A673 (cell line): ENCODE data around the gene HBZ. TPM values are rescaled to one million over a fixed set of nuclear protein-coding genes. Genes with fewer than 3 reads are reported as not detected.
"Not testable (repeated sequence)": the region's sequence is repeated elsewhere in the genome, so short reads cannot be mapped to it uniquely, and the experiment has no call there.

Source experiments
- BruUV-seq: library from RNA; stranded (reverse); fragments of 400-500 nt; replicated peaks from 2 replicates; lab custom pipeline; 2021; lab: Mats Ljungman, UMichigan
- CTCF ChIA-PET: fragments of 300-600 bp; sonication (Branson Sonifier 250); formaldehyde crosslinking; loops from one replicate; lab custom pipeline; 2022; ENCODE audit warnings: antibody characterized with exemption; lab: Charles Lee
- POLR2A ChIA-PET: fragments of 300-600 bp; sonication (Branson Sonifier 250); formaldehyde crosslinking; loops from one replicate; lab custom pipeline; 2022; ENCODE audit warnings: antibody characterized with exemption; ENCODE audit not compliant: low non-redundant PET; lab: Charles Lee
- DNase-seq: peaks from one replicate; pipeline ENCODE4 v3.0.0-alpha.2; 2015; ENCODE audit warnings: low spot score
- H3K27ac ChIP-seq: fragments of 200-600 bp; sonication (generic); 2 replicates; pipeline ENCODE4 v1.5.1; 2016; ENCODE audit warnings: mixed run types, low read depth, mild to moderate bottlenecking, mixed read lengths, antibody characterized with exemption, low read length; ENCODE audit not compliant: poor library complexity, severe bottlenecking
- H3K27me3 ChIP-seq: fragments of 200-600 bp; sonication (generic); replicated peaks from 2 replicates; pipeline ENCODE4 v1.6.1; 2017; ENCODE audit warnings: mixed run types, low read depth, mild to moderate bottlenecking, mixed read lengths, antibody characterized with exemption, low read length; ENCODE audit not compliant: insufficient read depth, poor library complexity
- H3K36me3 ChIP-seq: fragments of 200-600 bp; sonication (generic); 2 replicates; pipeline ENCODE4 v1.6.1; 2016; ENCODE audit warnings: mixed run types, mild to moderate bottlenecking, mixed read lengths, antibody characterized with exemption, low read length; ENCODE audit not compliant: insufficient read depth, poor library complexity, severe bottlenecking
- H3K4me1 ChIP-seq: fragments of 200-600 bp; sonication (generic); 2 replicates; pipeline ENCODE4 v1.6.1; 2017; ENCODE audit warnings: mixed run types, mild to moderate bottlenecking, mixed read lengths, antibody characterized with exemption, low read length; ENCODE audit not compliant: insufficient read depth, poor library complexity, severe bottlenecking
- H3K4me3 ChIP-seq: fragments of 200-600 bp; sonication (generic); 2 replicates; pipeline ENCODE4 v1.5.1; 2016; ENCODE audit warnings: low read depth, mixed run types, mild to moderate bottlenecking, mixed read lengths, low read length; ENCODE audit not compliant: poor library complexity, severe bottlenecking
- H3K9me3 ChIP-seq: fragments of 200-600 bp; sonication (generic); 2 replicates; pipeline ENCODE4 v1.6.1; 2016; ENCODE audit warnings: mixed run types, low read depth, mild to moderate bottlenecking, mixed read lengths, antibody characterized with exemption, low read length; ENCODE audit not compliant: poor library complexity, severe bottlenecking
- CTCF ChIP-seq: fragments of 300-800, 200-600 bp; sonication (generic); conservative IDR thresholded peaks from 2 replicates; pipeline ENCODE4 v1.5.1; 2017; ENCODE audit warnings: low read depth, mild to moderate bottlenecking, antibody characterized with exemption, low read length, moderate library complexity, mixed read lengths
- EZH2 ChIP-seq: fragments of 200-600 bp; sonication (generic); IDR thresholded peaks from 2 replicates; pipeline ENCODE4 v1.6.1; 2017; ENCODE audit warnings: borderline replicate concordance, low read depth, mild to moderate bottlenecking, mixed read lengths, antibody characterized with exemption, low read length; ENCODE audit not compliant: poor library complexity, severe bottlenecking
- intact Hi-C: fragments of 100-400 bp; cut with micrococcal nuclease; formaldehyde crosslinking; loops from one replicate; pipeline ENCODE4 v1.10.0; 2022; ENCODE audit not compliant: unreplicated experiment
- total RNA-seq: library from RNA; stranded (reverse); gene quantifications from 2 replicates; pipeline ENCODE4 v1.2.3, GENCODE V29; 2021

Gene HBZ
- total RNA-seq, 1 experiment from 2014 or later, result not detected

- H3K36me3 ChIP-seq, result no peaks in the 10 kb centered on the region
- ChIA-PET POLR2A (no interaction called here), CTCF (no interaction called here)
- no peak overlapping the region for H3K27ac ChIP-seq
- intact Hi-C loops, result no loop called here
- DNase-seq, result no peak
- H3K27me3 ChIP-seq, result peaks cover 5% of the 10 kb centered on the region
- TF ChIP-seq EZH2 (no peak), CTCF (no peak)
- H3K4me1 ChIP-seq, result peaks cover 6% of the 10 kb centered on the region
- no TSS peak for BruUV-seq
- no peaks in the 10 kb centered on the region for H3K9me3 ChIP-seq
- no peak overlapping the region for H3K4me3 ChIP-seq
Measured at GRCh38 chr16:160691-161190, 8.3 kb downstream of the HBZ start.

- TF ChIP-seq CTCF (no peak), EZH2 (no peak)
- Histone ChIP-seq H3K27ac (no peak overlapping the region), H3K9me3 (no peaks in the 10 kb centered on the region), H3K27me3 (peaks cover 20% of the 10 kb centered on the region), H3K36me3 (no peaks in the 10 kb centered on the region), H3K4me1 (peaks cover 12% of the 10 kb centered on the region), H3K4me3 (no peak overlapping the region)
- ChIA-PET POLR2A (no interaction called here), CTCF (no interaction called here)
- no TSS peak for BruUV-seq
- DNase-seq, result no peak
- intact Hi-C loops, result no loop called here
Measured at GRCh38 chr16:162271-162991, 10.0 kb downstream of the HBZ start.

GRCh38 chr16:163139-163538 lies 10.7 kb downstream of the HBZ start:
- H3K36me3 ChIP-seq, DNase-seq, intact Hi-C loops, H3K27ac ChIP-seq, POLR2A ChIA-PET, H3K4me3 ChIP-seq, BruUV-seq, H3K9me3 ChIP-seq, CTCF ChIA-PET: not testable (repeated sequence)
- Histone ChIP-seq H3K27me3 (peaks cover 20% of the 10 kb centered on the region), H3K4me1 (peaks cover 12% of the 10 kb centered on the region)

- BruUV-seq, H3K36me3 ChIP-seq, H3K4me3 ChIP-seq, DNase-seq, H3K9me3 ChIP-seq, CTCF ChIA-PET, POLR2A ChIA-PET, H3K27ac ChIP-seq, intact Hi-C loops: not testable (repeated sequence)
- Histone ChIP-seq H3K27me3 (peaks cover 20% of the 10 kb centered on the region), H3K4me1 (peaks cover 12% of the 10 kb centered on the region)
Measured at GRCh38 chr16:163696-164095, 11.3 kb downstream of the HBZ start.

GRCh38 chr16:164134-164823 lies 11.8 kb downstream of the HBZ start:
- POLR2A ChIA-PET, DNase-seq, H3K9me3 ChIP-seq, BruUV-seq, CTCF ChIA-PET, H3K27ac ChIP-seq, intact Hi-C loops, H3K36me3 ChIP-seq, H3K4me3 ChIP-seq: not testable (repeated sequence)
- peaks cover 12% of the 10 kb centered on the region for H3K4me1 ChIP-seq
- peaks cover 20% of the 10 kb centered on the region for H3K27me3 ChIP-seq
